Mesothelial cell of epicardium (in vitro differentiated cells): ENCODE measurements around the gene HLA-DRB1. TPM values are rescaled to one million over a fixed set of nuclear protein-coding genes. Genes with fewer than 3 reads are reported as not detected.

Source experiments
- DNase-seq, 2 experiments: peaks; one replicate each; pipeline ENCODE4 v3.0.0; 2021; ENCODE audit warnings: low spot score in 2 of 2; ENCODE audit not compliant: unreplicated experiment in 2 of 2
- H3K27ac Mint-ChIP-seq: 2 replicates; pipeline ENCODE4 v1.8.0; 2021; ENCODE audit warnings: mixed read lengths
- H3K27me3 Mint-ChIP-seq: 2 replicates; pipeline ENCODE4 v1.8.0; 2021; ENCODE audit warnings: low read depth, mixed read lengths
- H3K36me3 Mint-ChIP-seq: 2 replicates; pipeline ENCODE4 v1.8.0; 2021; ENCODE audit warnings: mixed read lengths
- H3K4me1 Mint-ChIP-seq: 2 replicates; pipeline ENCODE4 v1.8.0; 2021; ENCODE audit warnings: mixed read lengths
- H3K4me3 Mint-ChIP-seq: 2 replicates; pipeline ENCODE4 v1.8.0; 2021; ENCODE audit warnings: mild to moderate bottlenecking, moderate library complexity, mixed read lengths
- H3K9me3 Mint-ChIP-seq: 2 replicates; pipeline ENCODE4 v1.8.0; 2021; ENCODE audit warnings: mixed read lengths
- CTCF ChIP-seq: fragments of 200-600 bp; sonication (generic); IDR thresholded peaks from one replicate; pipeline ENCODE4 v1.5.0; 2021; ENCODE audit warnings: antibody characterized with exemption; ENCODE audit not compliant: unreplicated experiment
- total RNA-seq: library from RNA; stranded (reverse); gene quantifications from 3 replicates; pipeline ENCODE4 v1.2.1, GENCODE V29; 2021

Gene HLA-DRB1
- total RNA-seq, 1 donor from 2014 or later: 4.5 TPM

GRCh38 chr6:32622545-32623401, 33.1 kb upstream of the HLA-DRB1 start:
- H3K27me3 Mint-ChIP-seq: no peaks in the 10 kb centered on the region
- H3K4me1 Mint-ChIP-seq: peaks cover 7% of the 10 kb centered on the region
- no peaks in the 10 kb centered on the region for H3K36me3 Mint-ChIP-seq
- no peak overlapping the region for H3K27ac Mint-ChIP-seq
- DNase-seq: no peak
- H3K4me3 Mint-ChIP-seq: no peak overlapping the region
- H3K9me3 Mint-ChIP-seq: peaks cover 10% of the 10 kb centered on the region
- no peak for TF ChIP-seq CTCF

GRCh38 chr6:32621372-32621771, 31.7 kb upstream of the HLA-DRB1 start:
- Mint-ChIP-seq H3K9me3 (peaks cover 13% of the 10 kb centered on the region), H3K4me3 (no peak overlapping the region), H3K4me1 (peaks cover 13% of the 10 kb centered on the region), H3K27me3 (no peaks in the 10 kb centered on the region), H3K27ac (no peak overlapping the region), H3K36me3 (no peaks in the 10 kb centered on the region)
- no peak for TF ChIP-seq CTCF
- DNase-seq: no peak

- peaks cover 13% of the 10 kb centered on the region for H3K9me3 Mint-ChIP-seq
- DNase-seq: no peak
- no peak for TF ChIP-seq CTCF
- no peaks in the 10 kb centered on the region for H3K36me3 Mint-ChIP-seq
- H3K27me3 Mint-ChIP-seq: no peaks in the 10 kb centered on the region
- no peak overlapping the region for H3K27ac Mint-ChIP-seq
- H3K4me1 Mint-ChIP-seq: peaks cover 7% of the 10 kb centered on the region
- H3K4me3 Mint-ChIP-seq: no peak overlapping the region
Observed at GRCh38 chr6:32617751-32618150, 28.1 kb upstream of the HLA-DRB1 start.

- no peaks in the 10 kb centered on the region for H3K27me3 Mint-ChIP-seq
- no peaks in the 10 kb centered on the region for H3K36me3 Mint-ChIP-seq
- DNase-seq: no peak
- H3K4me1 Mint-ChIP-seq: peaks cover 7% of the 10 kb centered on the region
- H3K27ac Mint-ChIP-seq: no peak overlapping the region
- H3K4me3 Mint-ChIP-seq: no peak overlapping the region
- H3K9me3 Mint-ChIP-seq: peaks cover 13% of the 10 kb centered on the region
- no peak for TF ChIP-seq CTCF
Observed at GRCh38 chr6:32615885-32616532, 26.4 kb upstream of the HLA-DRB1 start.

- no peaks in the 10 kb centered on the region for H3K36me3 Mint-ChIP-seq
- H3K27me3 Mint-ChIP-seq: no peaks in the 10 kb centered on the region
- H3K4me1 Mint-ChIP-seq: peaks cover 7% of the 10 kb centered on the region
- H3K27ac Mint-ChIP-seq: no peak overlapping the region
- no peak for TF ChIP-seq CTCF
- DNase-seq: no peak
- H3K9me3 Mint-ChIP-seq: peaks cover 13% of the 10 kb centered on the region
- no peak overlapping the region for H3K4me3 Mint-ChIP-seq
Observed at GRCh38 chr6:32614366-32615081, 24.9 kb upstream of the HLA-DRB1 start.
